ENCODE results near the gene FGD4. TPM values are rescaled to one million over a fixed set of nuclear protein-coding genes. Genes with fewer than 3 reads are reported as not detected.

The FGD4 gene
- total and polyA plus RNA-seq, 4 donors, result 4.8 to 64.6 (median 24.2) TPM

GRCh38 chr12:32549675-32550079 is 150.3 kb downstream of the FGD4 start:
- no peaks in the 10 kb centered on the region for H3K36me3 ChIP-seq (ENCODE audit: control insufficient read depth in 4 of 4, insufficient read depth in 4 of 4, low read length in 4 of 4)
- peaks cover 0 to 41% (median 17%) of the 10 kb centered on the region in 5 donors for H3K4me1 ChIP-seq (ENCODE audit: control insufficient read depth in 5 of 5, insufficient read depth in 5 of 5, low read length in 5 of 5)
- WGBS, 2 donors, result 33 to 37% methylated on average over 8 of the region's 8 CpGs
- no peak for TF ChIP-seq CTCF (IDR thresholded peaks at IDR 0.05; ENCODE audit: control extremely low read depth, extremely low read depth)
- no peak overlapping the region for H3K4me3 ChIP-seq
- no peak overlapping the region for H3K9ac ChIP-seq (ENCODE audit: insufficient read depth in 1 of 2, low read length in 2 of 2)
- H3K27me3 ChIP-seq (ENCODE audit: control insufficient read depth in 3 of 3, insufficient read depth in 3 of 3, low read length in 2 of 3), result no peaks in the 10 kb centered on the region
- H3K9me3 ChIP-seq (ENCODE audit: control insufficient read depth in 4 of 4, insufficient read depth in 3 of 4, low read length in 3 of 4), result no peaks in the 10 kb centered on the region
- peak overlapping the region; percentile 64 to 71 for H3K27ac ChIP-seq (ENCODE audit: low read depth in 1 of 2, low read length in 1 of 2)
- DNase-seq (peak in 2 of 3 donors; percentile 16 to 21), ATAC-seq (ENCODE audit: insufficient read depth, low FRiP score) (no peak)

- H3K27me3 ChIP-seq (ENCODE audit: control insufficient read depth in 3 of 3, insufficient read depth in 3 of 3, low read length in 2 of 3), result no peaks in the 10 kb centered on the region
- no peaks in the 10 kb centered on the region for H3K36me3 ChIP-seq (ENCODE audit: control insufficient read depth in 4 of 4, insufficient read depth in 4 of 4, low read length in 4 of 4)
- no peak overlapping the region for H3K27ac ChIP-seq (ENCODE audit: low read depth in 1 of 2, low read length in 1 of 2)
- H3K4me3 ChIP-seq, result no peak overlapping the region
- ATAC-seq (ENCODE audit: insufficient read depth, low FRiP score) (no peak), DNase-seq (no peak)
- H3K9ac ChIP-seq (ENCODE audit: insufficient read depth in 1 of 2, low read length in 2 of 2), result no peak overlapping the region
- no peak for TF ChIP-seq CTCF (IDR thresholded peaks at IDR 0.05; ENCODE audit: control extremely low read depth, extremely low read depth)
- 92 to 93% methylated on average over 2 of the region's 2 CpGs for WGBS, 2 donors
- no peaks in the 10 kb centered on the region for H3K9me3 ChIP-seq (ENCODE audit: control insufficient read depth in 4 of 4, insufficient read depth in 3 of 4, low read length in 3 of 4)
- H3K4me1 ChIP-seq (ENCODE audit: control insufficient read depth in 5 of 5, insufficient read depth in 5 of 5, low read length in 5 of 5), result peaks cover 0 to 37% (median 13%) of the 10 kb centered on the region in 5 donors
These were observed 151.7 kb downstream of the FGD4 start for GRCh38 chr12:32551058-32551457.

- no peak overlapping the region for H3K27ac ChIP-seq (ENCODE audit: low read depth in 1 of 2, low read length in 1 of 2)
- DNase-seq (peak in 2 of 3 donors; percentile 66 to 71), ATAC-seq (ENCODE audit: insufficient read depth, low FRiP score) (no peak)
- no peak overlapping the region for H3K9ac ChIP-seq (ENCODE audit: insufficient read depth in 1 of 2, low read length in 2 of 2)
- no peaks in the 10 kb centered on the region for H3K36me3 ChIP-seq (ENCODE audit: control insufficient read depth in 4 of 4, insufficient read depth in 4 of 4, low read length in 4 of 4)
- H3K4me3 ChIP-seq, result no peak overlapping the region
- peaks cover 0 to 23% (median 6%) of the 10 kb centered on the region in 5 donors for H3K4me1 ChIP-seq (ENCODE audit: control insufficient read depth in 5 of 5, insufficient read depth in 5 of 5, low read length in 5 of 5)
- no peaks in the 10 kb centered on the region for H3K9me3 ChIP-seq (ENCODE audit: control insufficient read depth in 4 of 4, insufficient read depth in 3 of 4, low read length in 3 of 4)
- H3K27me3 ChIP-seq (ENCODE audit: control insufficient read depth in 3 of 3, insufficient read depth in 3 of 3, low read length in 2 of 3), result no peaks in the 10 kb centered on the region
- TF ChIP-seq CTCF (IDR thresholded peaks at IDR 0.05; ENCODE audit: control extremely low read depth, extremely low read depth), result no peak
- 38 to 67% methylated on average over 1 of the region's 1 CpG for WGBS, 2 donors
These were observed 159.5 kb downstream of the FGD4 start for GRCh38 chr12:32558903-32559302.

- H3K9me3 ChIP-seq (ENCODE audit: control insufficient read depth in 4 of 4, insufficient read depth in 3 of 4, low read length in 3 of 4), result no peaks in the 10 kb centered on the region
- no peak overlapping the region for H3K27ac ChIP-seq (ENCODE audit: low read depth in 1 of 2, low read length in 1 of 2)
- H3K4me3 ChIP-seq, result no peak overlapping the region
- H3K9ac ChIP-seq (ENCODE audit: insufficient read depth in 1 of 2, low read length in 2 of 2), result no peak overlapping the region
- 24 to 28% methylated on average over 3 of the region's 3 CpGs for WGBS, 2 donors
- H3K4me1 ChIP-seq (ENCODE audit: control insufficient read depth in 5 of 5, insufficient read depth in 5 of 5, low read length in 5 of 5), result peaks cover 0 to 27% (median 6%) of the 10 kb centered on the region in 5 donors
- TF ChIP-seq CTCF (IDR thresholded peaks at IDR 0.05; ENCODE audit: control extremely low read depth, extremely low read depth), result no peak
- no peaks in the 10 kb centered on the region for H3K27me3 ChIP-seq (ENCODE audit: control insufficient read depth in 3 of 3, insufficient read depth in 3 of 3, low read length in 2 of 3)
- ATAC-seq (ENCODE audit: insufficient read depth, low FRiP score), result no peak
- DNase-seq, result peak in 2 of 3 donors; percentile 47 to 70
- peaks cover 0 to 4% (median under 1%) of the 10 kb centered on the region in 4 donors for H3K36me3 ChIP-seq (ENCODE audit: control insufficient read depth in 4 of 4, insufficient read depth in 4 of 4, low read length in 4 of 4)
These were observed 160.1 kb downstream of the FGD4 start for GRCh38 chr12:32559434-32559833.

Measured in lung (tissue), 12 donors.